HG03520 (cell line): ENCODE data around the gene RHOB.

Source experiments
- ATAC-seq: cut with Tn5 transposase; IDR thresholded peaks from one replicate; pipeline ENCODE4 v1.9.1; 2021; ENCODE audit warnings: mild to moderate bottlenecking, moderate library complexity; ENCODE audit not compliant: unreplicated experiment

The RHOB gene

DNA sequence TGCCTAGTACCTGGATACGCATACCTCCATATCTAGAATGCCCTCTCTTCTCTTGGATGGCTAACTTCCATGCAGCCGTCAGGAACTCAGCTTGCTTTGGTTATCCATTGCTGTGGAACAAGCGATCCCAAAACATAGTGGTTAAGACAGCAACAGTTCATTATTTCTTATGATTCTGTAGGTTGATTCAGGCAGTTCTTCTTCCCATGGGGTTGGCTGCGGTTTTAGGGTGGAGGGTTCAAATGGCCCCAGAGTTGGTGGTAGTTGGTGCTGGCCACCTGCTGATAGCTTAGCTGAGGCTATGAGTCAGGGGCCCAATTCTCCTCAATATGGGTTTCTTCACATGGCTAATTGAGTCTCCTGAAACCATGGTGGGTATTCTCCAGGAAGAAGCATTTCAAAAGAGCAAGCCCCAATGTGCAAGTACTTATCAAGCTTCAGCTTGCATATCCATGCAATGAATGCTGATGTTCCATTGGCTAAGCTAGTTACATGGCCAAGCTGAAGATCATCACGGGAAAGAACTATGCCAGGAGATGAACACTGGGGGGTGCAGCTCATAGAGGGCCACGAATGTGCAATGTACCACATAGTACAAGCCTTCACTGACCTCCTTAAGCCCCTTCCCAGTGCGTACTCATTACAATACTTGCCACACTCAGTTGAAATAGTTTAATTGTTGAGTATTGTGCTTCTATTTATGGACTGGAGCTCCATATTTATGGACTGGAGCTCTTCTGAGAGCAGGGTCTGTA lies 10.0 kb upstream of the RHOB start:
- ATAC-seq = no peak

DNA sequence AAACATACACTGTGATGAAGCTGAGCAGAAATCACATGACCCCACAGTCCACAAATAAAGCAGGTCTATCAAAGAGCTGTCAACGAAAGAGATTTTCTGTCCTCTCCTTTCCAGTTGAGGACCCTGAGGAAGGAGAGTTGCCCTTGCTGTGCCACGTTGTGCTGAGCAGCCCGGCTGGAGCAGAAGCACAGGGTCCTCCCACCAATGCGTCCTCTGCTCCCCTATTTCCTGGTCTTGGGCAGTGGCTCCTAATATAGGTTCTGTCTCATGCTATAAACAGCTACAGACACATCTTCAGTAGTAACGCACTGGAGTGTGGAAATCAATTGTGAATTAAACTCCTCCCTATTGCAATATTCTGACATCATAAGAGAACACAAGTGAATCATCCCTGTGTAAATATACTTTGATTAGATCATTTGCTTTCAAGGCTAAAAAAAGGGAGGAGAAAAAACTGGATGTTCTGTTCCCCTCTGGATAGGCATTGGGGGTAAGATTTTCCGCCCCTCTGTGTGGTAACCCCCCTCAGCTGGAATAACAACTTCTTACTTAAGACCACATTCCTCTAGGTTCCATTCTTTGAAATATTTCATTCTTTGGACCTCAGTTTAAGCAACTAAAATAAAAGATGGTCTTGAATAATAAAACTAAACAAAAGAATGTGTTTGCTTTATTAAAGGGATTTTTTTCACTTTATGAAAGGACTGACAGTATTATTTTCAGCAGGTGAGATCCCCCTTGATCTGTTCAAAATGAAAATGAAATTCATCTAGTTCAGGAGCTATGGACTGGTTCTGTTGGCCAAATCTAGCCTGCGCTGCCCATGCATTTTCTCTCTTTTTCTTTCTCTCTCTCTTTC lies 8.3 kb upstream of the RHOB start:
- no peak for ATAC-seq

DNA sequence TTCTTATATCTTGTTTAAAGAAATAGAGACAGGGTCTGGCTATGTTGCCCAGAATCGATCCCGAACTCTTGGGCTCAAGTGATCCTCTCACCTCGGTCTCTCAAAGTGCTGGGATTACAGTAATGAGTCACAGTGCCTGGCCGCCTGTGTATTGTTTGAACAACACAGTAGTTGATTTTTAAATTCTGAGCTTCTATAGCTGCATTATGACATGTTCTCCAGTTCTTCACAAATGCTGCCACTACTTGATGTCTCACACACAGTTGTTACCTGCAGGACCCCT lies 7.7 kb upstream of the RHOB start:
- no peak for ATAC-seq

DNA sequence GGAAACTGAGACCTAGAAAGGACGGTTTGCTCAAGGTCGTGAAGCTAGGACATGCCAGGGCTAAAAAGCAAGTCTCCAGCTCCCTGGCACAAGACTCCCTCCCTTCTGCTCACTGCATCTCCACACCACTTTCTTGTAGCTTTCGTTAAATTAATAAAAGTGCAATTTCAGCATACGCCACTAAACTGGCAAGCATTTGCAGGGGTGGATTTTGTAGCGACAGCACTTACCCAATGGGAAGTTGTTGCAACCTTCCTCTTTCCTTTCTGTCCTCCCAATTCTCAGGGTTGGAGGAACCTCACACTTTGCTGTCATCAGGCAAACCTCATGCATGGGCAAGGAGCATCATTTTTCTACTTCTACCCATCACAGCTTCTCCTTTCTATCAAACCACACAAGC lies 7.4 kb upstream of the RHOB start:
- no peak for ATAC-seq

DNA sequence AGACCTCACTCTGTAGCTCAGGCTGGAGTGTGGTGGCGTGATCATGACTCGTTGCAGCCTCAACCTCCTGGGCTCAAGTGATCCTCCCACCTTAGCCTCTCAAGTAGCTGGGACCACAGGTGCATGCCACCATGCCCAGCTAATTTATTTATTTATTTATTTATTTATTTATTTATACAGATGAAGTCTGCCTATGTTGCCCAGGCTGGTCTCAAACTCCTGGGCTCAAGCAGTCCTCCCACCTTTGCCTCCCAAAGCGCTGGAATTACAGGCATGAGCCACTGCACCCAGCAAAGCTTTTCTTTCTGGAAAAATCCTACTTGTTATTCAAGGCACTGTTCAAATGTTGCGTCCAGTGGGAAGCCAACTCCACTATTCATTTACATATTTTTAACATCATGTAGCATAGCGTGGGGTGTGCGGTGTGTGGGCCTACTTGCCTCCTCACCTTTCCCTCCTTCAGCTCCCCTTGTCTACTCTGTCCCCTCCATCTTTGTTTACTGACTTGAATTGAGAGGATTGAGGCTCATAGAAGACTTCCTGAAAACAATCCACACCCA lies 6.8 kb upstream of the RHOB start:
- ATAC-seq = no peak

DNA sequence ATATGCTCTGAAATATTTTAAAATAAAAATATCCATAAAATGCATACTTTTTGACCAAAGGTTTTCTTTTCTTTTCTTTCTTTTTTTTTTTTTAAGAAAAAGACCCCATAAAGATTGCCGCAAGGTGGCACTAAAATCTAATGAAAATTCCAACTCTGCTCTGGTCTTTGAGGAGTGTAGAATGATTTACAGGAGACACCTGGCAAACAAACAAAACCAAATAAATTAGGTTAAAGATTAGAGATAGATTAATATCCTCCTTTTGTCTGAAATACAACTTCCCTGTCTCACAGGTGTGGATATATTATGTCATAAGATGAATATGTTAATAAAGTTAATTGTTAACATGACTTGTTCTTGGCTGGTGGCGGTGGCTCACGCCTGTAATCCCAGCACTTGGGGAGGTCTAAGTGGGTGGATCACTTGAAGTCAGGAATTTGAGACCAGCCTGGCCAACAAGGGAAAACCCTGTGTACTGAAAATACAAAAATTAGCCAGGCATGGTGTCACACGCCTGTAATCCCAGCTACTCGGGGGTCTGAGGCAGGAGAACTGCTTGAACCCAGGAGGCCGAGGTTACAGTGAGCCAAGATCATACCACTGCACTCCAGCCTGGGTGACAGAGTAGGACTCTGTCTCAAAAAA lies 3.5 kb upstream of the RHOB start:
- no peak for ATAC-seq

DNA sequence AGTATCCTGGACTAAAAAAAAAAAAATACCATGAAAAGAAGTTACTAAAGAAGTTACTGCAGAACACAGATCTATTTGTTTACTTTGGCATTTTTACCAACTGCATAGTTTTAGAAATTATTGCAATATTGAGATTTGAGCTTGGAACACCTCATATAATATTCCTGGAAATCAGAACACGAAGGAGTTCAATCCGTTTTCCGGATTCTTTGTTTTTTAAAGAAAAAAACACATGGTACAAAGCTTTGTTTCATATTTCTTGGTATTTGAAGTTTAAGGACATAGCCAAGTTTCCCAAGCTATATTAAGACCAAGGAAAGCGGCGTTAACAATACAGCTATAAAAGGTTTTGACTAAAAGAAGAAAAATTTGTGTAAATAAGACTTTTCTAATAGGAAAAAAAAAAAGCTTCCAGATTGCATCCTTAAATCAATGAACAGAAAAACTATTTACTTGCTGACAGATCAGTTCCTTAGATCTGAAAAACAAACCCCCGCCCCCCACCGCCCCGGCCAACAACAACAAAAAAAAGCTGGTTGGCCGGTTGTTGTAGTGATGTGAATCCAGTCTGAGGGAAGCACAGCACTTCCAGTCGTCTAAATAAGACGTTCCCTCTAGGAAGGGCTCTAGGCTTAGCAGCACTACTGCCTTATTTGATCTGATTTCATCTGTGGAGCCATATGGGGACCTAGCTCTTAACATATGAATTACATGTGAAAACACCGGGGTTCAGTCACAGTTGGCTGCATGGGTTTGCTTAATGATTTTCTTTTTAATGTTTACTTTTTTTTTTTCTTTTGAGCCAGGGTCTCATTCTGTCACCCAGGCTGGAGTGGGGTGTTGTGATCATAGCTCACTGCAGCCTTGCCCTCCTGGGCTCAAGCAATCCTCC lies 2.5 kb upstream of the RHOB start:
- no peak for ATAC-seq

DNA sequence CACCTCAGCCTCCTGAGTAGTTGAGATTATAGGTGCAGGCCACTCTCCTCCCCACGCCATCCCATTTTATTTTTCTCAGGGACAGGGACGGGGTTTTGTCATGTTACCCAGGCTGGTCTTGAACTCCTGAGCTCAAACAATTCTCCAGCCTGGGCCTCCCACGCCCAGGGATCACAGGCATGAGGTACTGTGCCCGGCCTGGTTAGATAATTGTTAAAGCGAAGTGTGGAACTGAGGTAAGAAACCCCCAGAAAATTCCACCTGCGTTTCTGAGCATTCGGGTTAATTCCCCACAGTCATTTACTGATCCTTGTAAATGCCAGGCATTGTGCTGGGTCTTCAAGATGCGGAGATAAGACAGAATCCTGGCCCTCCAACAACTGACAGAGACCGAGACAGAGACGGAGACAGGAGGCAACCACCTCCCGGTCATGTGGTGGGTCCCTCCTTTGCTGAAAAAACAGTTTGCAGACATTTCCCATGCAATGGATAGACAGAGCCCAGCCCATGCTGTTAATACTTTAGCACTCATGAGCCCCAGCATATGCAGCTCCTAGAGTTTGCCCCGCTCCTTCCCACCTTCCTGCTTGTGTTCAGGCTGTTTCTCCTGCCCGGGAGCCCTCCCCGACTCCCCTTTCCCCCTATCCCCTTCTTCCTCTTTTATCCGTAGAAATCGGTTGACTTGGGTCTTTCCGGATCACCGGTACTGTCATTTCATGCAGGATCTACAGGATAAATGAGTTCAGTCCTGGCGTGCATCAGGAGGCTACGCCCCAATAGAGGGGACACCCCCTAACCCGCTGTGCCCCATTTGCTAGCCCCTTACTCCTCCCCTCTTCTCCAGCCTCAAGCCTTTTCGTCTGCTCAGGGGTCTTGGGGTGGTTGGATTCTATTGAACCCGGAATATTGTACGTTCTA lies 1.6 kb upstream of the RHOB start:
- no peak for ATAC-seq

DNA sequence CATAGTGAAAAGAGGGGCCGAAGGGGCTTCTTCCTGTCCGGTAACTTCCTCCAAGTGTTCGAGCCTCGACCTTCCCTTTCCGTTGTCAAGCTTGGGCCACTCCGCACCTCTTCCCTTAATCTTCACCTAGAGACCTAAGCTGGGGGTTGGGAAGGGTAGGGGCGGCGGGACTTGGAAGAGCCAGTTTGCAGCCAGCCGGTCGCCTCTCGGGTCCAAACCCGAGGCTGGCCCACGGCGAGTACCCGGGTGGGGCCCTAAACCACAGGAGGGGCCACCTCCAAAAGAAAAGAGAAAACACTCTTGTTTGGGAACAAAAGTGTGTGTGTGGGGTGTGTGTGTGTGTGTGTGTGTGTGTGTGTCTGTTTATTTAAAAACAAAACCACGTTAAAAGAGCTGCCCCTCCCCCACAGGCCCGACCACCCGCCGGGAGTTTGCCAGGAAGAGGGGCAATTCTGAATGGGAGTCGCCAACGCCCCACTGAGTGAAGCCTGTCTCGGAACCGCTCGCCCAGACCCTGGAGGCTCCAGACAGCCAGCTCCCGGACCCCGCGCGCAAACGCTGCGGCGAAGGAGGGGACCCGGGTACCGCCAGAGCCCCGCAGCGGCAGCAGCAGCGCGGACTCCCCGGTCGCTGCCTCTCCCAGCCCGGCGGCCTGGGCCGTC lies 488 bp upstream of the RHOB start:
- no peak for ATAC-seq

DNA sequence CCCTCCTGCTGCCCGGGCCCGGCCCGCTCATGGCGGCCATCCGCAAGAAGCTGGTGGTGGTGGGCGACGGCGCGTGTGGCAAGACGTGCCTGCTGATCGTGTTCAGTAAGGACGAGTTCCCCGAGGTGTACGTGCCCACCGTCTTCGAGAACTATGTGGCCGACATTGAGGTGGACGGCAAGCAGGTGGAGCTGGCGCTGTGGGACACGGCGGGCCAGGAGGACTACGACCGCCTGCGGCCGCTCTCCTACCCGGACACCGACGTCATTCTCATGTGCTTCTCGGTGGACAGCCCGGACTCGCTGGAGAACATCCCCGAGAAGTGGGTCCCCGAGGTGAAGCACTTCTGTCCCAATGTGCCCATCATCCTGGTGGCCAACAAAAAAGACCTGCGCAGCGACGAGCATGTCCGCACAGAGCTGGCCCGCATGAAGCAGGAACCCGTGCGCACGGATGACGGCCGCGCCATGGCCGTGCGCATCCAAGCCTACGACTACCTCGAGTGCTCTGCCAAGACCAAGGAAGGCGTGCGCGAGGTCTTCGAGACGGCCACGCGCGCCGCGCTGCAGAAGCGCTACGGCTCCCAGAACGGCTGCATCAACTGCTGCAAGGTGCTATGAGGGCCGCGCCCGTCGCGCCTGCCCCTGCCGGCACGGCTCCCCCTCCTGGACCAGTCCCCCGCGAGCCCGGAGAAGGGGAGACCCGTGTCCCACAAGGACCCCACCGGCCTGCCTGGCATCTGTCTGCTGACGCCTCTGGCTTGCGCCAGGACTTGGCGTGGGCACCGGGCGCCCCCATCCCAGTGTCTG lies 767 bp downstream of the RHOB start:
- ATAC-seq = peak; percentile 14

DNA sequence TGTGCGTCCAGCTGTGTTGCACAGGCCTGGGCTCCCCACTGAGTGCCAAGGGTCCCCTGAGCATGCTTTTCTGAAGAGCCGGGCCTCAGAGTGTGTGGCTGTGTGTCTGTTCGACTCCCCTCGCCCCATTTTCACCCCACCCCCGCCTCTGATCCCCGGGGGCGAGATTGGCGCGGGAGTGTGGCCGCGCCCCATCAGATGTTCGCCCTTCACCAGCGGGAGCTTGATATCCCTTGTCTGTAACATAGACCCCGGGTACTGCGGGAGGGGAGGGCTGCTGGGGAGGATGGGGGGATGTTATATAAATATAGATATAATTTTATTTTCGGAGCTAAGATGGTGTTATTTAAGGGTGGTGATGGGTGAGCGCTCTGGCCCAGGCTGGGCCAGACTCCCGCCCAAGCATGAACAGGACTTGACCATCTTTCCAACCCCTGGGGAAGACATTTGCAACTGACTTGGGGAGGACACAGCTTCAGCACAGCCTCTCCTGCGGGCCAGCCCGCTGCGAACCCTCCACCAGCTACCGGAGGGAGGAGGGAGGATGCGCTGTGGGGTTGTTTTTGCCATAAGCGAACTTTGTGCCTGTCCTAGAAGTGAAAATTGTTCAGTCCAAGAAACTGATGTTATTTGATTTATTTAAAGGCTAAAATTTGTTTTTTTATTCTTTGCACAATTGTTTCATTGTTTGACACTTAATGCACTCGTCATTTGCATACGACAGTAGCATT lies 1.5 kb downstream of the RHOB start:
- no peak for ATAC-seq

DNA sequence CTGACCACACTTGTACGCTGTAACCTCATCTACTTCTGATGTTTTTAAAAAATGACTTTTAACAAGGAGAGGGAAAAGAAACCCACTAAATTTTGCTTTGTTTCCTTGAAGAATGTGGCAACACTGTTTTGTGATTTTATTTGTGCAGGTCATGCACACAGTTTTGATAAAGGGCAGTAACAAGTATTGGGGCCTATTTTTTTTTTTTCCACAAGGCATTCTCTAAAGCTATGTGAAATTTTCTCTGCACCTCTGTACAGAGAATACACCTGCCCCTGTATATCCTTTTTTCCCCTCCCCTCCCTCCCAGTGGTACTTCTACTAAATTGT lies 2.1 kb downstream of the RHOB start:
- ATAC-seq = no peak

DNA sequence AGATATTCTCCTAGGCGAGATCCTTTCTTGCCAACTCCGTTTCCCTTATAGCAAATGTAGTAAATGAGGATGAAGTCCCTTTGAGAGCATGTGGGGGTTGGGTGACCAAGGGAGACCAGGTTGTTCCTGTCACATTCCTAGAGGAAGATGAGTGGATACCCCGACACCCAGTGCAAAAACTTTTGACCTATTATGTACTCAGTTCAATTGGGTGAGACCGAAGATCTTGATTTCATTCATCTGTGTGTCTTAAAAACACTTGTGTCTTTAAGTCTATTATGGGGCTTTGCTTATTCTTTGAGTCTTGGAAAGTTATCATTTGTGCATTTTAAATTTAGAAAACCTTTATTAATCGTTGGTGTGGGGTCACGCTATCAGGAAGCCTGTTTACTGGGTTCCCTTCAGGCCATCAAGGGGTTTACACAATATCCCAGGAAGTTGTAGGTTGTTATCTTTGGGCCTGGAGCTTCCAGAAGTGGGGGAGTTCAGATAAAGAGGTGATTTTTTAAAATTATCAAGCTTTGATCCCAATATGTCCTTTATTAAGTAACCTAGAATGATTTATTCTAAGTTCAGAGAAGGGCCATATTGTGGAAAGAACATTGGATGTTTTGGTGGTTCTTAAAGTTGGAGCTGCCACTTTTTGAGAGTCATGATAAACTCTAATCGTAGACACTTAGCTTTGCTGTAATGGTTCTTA lies 2.8 kb downstream of the RHOB start:
- ATAC-seq = no peak

DNA sequence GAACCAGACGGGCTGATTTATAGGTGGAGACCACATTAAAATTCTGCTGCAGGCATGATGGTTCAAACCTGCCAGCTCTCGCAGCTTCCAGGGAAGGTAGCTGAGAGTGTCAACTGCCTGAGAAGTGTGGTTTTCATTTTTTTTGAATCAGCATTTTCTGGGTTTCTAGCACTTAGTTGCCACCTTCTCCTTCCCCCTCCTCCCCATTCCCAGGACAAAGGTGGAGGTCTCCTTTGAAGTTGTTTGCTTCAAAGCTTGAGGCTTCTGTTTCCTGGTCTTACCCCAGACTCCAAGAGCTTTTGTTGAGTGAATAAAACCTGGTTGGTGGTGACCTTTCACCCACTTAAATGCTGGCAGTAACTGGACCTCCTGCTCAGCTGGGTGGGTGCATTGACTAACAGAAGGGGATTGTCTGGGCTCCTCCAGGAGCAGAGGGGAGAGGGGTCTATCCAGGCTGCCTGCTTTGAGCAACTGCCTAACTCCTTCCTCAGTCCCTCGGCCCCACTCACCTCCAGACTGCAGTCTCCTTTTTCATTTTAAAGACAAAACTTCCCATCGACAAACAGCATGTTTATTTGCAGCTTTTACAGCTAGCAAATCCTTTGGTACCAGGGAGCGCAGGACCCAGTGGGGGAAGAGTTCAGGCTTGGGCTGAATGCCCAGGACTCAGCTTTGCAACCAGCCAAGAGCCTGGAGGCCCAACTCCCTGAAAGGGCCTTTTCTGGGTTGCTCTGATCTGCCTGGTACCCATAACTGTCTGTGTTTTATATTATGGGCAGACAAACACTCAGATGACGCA lies 3.5 kb downstream of the RHOB start:
- ATAC-seq = no peak

DNA sequence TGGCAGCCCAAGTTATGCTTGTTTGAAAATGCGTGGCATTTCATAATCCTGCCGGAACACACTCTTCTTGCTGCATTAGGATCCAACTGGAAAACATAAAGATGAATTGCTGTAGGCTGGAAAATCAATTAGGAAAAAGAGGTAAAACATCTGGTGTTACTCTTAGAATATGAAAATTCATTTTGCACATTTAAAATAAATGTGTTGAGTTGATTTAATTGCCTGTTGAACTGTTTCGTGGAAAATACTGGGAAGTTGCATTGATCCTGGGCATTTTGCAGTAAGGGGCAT lies 4.1 kb downstream of the RHOB start:
- ATAC-seq = no peak

DNA sequence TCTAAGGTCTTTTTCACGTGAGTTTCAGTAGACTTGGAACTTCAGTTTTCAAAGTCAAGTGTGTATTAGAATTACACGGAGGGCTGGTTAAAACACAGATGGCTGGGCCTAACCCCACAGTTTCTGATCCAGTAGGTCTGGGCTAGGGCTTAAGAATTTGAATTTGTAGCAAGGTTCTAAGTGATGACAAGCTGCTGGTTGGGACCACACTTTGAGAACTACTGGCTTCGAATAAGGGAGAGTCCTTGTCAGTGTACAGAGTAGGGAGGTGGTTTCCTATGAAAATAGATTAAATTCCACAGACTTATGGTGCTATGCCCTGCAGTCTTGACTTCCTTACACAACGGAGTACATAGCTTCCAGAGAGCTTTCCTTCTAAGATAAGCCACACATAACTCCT lies 4.5 kb downstream of the RHOB start:
- no peak for ATAC-seq
